ENCODE results near the gene ASB17.
A peak's percentile ranks its signal among the peaks of the same experiment; 100 is the strongest.
"Not testable (repeated sequence)": the region's sequence is repeated elsewhere in the genome, so short reads cannot be mapped to it uniquely, and the experiment has no call there.

The ASB17 gene, protein sequence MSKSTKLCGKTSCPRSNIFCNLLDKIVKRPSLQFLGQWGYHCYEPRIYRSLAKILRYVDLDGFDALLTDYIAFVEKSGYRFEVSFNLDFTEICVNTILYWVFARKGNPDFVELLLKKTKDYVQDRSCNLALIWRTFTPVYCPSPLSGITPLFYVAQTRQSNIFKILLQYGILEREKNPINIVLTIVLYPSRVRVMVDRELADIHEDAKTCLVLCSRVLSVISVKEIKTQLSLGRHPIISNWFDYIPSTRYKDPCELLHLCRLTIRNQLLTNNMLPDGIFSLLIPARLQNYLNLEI

DNA sequence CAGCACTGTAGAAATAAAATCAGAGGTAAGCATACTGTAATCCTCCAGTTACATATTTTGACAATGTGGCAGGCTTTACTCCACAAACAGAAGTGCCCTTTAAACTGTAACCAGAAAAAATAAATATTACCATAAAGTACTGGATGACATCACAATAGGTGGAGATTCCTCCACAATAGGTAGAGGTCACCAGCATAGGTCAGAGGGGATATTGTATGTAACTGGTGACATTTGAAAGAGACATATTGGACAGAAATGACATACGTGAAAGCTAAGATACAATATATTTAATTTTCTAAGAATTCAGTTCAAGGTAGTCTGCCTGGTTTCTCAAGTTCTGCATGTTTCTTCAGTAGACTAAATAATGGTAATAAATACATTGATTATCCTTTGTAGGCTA is at the start of gene ASB17:
Gene ASB17 (minus strand): TSS at position 101 of the 400 bp plus-strand sequence. CDS start 113 bp downstream, outside the sequence.
- DNase-seq (ENCODE audit: low read depth in 2 of 2): no peak

DNA sequence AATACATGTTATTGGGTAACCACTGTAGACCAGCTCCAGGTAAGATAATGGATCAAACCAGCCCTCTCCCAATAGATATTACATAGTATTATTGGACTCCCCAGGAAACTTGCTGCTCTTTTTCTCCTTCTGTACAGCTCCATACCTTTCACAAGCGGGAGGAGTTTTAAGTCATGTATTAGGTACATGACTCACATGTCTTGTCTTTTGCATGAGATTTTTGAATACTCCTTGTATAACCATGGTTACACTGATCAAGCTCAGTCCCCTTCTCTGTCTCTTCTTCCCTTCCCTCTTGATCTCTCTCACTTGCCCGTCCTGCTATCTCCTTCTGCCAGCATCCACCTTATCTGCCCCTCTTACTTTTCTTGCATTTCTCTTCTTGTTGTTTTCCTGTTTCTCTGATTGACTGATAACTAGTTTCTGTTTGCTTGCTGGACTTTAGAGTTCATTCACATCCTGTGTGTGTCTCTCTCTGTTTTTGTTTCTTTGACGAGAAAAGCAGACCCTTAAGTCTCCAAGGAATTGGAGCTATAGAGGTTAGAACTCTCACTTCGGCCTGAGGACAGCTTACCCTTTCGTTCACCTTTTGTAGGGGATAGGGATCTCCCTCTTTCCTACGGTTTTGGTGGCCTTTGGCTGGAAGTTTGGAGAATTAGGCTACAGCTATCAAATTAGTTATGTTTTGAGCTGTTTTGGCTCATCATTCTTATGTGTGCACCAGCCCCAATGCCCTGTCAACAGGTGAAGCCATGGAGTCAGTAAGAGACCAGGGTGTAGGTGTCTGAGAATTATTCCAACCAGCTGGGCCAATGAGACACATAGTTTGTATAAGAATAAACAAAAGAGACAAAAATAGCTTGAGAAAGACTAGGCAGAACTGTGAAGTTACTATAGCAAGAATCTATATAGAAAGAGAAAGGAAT is 49.0 kb upstream of the ASB17 start:
- no peak for DNase-seq (ENCODE audit: low read depth in 2 of 2)

DNA sequence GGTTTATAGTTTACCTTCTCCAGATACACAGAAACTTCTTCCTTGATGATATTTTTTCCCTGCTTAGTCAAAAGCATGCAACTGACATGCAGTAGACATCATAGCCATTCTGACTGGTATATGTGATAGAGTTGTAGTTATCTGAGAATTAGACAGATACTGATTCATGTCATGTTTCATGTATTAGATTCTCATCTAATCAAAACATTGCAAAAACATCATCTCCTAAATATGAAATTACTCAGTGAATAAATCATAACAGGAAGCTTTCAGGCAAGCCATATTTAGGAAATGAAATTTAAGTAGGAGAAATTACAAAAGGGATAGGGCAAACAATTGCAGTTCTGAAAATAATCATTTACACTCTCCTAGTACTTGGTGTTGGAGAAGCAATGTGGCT is 38.4 kb upstream of the ASB17 start:
- no peak for DNase-seq (ENCODE audit: low read depth in 2 of 2)

DNA sequence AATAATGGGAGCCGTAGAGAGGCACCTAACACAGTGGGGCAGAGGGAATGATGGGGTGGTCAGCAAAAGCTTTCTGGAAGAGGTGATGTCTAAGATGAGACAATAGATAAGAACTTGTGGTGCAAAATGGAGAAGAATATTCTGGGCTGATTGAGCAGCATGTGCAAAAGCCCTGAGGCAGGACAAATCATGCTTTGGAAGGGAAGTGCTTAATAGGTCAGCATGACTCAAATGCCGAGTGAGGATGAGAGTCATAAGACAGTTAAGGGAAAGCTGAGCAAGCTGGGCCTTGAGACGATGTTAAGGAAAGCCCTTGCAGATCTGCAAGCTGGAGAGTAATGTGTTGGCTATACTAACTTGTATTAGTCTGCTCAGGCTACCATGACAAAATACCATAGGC is 37.3 kb upstream of the ASB17 start:
- no peak for DNase-seq (ENCODE audit: low read depth in 2 of 2)

DNA sequence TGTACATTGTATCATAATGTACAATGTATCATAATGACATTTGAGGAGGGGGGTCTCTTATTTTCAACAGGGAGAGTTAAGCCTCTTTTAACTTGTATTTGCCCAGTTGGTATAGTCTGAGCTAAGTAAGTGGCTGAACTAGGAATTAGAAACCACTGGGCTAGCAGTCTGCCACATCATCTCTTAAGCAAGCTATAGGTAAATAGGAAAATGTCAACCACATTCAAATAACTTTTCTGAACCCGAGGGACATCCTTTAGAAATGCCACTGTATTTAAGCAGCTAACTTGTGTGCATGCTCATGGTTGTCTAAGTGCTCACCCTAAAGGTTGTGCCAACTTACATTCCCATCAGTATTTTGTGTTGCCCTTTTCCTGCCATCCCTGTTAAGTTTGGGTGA is 35.5 kb upstream of the ASB17 start:
- no peak for DNase-seq (ENCODE audit: low read depth in 2 of 2)

DNA sequence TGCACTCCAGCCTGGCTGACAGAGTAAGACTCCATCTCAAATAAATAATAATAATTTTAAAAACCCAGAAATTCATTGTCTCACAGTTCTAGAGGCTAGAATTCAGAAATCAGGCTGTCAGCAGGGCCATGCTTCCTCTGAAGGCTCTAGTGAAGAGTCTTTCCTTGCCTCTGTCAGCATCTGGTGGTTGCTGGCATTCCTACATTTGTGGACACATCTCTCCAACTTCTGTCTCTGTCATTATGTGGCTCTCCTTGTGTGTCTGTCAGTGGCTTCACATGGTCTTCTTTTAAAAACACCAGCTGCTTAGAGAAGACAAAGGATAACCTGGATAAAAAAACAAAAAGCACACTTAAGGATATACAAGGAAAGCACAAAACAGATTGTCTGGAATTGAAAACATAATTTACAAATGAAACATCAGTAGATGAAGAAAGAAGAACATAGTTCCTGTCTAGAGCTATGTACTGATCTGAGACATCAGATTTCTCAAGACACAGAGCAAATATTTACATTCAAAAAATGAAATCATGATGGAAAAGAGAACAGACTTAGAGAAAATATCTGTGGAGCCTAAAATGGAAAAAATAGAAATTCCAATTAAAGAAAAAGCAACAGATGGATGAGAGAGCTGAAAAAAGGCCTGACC is 32.7 kb upstream of the ASB17 start:
- no peak for DNase-seq (ENCODE audit: low read depth in 2 of 2)

DNA sequence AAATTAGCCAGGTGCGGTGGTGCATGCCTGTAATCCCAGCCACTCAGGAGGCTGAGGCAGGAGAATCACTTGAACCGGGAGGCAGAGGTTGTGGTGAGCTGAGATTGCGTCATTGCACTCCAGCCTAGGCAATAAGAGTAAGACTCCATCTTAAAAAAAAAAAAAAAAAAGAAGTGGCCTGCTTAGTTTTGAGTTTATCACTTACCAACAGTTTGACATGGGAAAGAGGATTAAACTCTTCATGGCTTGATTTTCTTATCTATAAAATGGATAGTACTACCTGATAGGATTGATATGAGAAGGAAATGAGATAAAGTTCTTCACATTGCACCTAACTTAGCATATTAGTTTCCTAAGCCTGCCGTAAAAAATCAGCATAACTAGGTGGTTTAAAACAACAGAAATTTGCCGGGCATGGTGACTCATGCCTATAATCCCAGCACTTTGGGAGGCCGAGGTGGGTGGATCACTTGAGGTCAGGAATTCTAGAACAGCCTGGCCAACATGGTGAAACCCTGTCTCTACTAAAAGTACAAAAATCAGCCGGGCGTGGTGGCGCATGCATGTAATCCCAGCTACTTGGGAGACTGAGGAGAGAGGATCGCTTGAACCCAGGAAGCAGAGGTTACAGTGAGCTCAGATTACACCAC is 32.0 kb upstream of the ASB17 start:
- not testable (repeated sequence) for DNase-seq (ENCODE audit: low read depth in 2 of 2)

DNA sequence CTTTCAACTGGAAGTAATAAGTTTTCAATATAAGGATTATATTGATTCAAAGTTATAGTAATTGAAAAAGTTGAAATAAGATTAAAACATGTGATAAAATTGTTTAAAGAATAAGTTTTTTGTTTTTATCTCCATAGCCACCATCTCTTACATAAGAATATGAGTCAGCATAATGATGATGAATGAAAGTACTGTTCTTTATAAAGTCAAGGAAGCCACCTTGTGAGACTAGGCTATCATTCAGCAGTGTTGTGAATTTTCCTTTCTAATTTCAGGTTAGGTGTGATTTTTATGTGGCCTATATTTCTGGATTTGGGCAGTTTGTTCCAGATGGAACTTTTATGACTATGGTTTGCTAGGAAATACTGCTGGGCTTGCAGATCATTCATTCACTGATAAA is 22.4 kb upstream of the ASB17 start:
- peak in 1 of 2 experiments; percentile 0 for DNase-seq (ENCODE audit: low read depth in 2 of 2)

DNA sequence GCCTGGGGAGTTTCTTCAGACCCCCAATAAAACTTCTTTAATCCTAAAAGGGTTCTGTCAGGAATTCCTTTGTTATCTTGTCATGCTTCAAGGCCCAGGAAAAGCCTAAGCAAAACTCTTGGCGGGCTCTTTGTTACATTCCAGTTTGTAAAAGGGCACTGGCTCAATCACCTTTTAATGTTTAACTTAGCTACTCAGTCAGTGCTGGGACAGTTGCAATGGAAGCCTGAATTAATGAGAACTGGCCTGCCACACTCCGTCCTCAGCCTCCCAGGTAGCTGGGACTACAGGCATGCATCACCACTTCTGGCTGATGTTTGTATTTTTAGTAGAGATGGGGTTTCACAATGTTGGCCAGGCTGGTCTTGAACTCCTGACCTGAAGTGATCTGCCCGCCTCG is 21.3 kb upstream of the ASB17 start:
- no peak for DNase-seq (ENCODE audit: low read depth in 2 of 2)

DNA sequence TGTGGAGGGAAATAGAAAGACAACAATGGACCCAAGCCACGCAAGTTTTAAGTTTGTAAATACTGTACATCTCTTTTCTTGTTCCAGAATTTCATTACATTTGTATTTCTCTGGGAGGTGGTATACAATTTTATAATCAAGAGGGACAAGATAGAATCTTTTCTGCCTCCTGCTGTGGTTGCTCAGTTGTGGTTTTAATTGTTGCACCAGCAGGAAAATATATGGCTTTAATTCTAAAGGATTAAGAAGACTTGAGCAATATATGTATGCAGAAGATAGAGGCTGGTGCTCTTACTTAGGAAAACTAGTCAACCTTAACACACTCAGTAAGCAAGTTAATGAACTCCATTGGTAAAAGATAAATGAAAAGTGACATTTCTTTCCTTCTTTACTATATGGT is 19.8 kb upstream of the ASB17 start:
- no peak for DNase-seq (ENCODE audit: low read depth in 2 of 2)

DNA sequence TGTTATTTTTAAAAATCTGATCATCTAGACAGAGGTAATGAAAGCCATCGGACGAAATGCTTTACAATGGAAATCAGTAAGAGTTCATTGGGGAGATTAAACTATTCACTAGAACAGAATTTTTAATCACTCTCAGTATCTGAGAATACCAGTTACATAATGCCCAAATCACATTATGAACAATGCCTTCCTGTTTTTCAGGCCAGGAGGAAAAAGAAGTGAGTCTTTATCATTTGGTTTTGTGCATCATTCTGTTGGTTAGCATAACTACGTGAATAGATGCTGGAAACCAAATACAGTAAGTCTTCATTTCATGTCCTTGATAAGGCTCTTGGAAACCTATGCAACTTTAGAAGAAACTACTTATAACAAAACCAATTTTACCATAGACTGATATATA is 18.0 kb upstream of the ASB17 start:
- DNase-seq (ENCODE audit: low read depth in 2 of 2): no peak

DNA sequence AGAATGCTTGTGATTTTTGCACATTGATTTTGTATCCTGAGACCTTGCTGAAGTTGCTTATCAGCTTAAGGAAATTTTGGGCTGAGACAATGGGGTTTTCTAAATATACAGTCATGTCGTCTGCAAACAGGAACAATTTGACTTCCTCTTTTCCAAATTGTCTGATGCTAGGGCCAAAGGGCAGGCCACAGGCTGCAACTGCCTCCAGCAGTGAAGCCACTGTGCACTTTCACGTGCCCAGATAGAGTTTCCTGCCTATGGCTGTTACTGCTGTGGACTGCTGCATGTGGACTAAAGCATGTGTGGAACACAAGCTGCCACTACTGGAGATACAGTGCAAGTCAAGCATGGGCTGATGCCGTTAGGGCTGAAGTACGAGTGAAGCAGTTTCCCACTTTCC is 10.8 kb upstream of the ASB17 start:
- not testable (repeated sequence) for DNase-seq (ENCODE audit: low read depth in 2 of 2)

DNA sequence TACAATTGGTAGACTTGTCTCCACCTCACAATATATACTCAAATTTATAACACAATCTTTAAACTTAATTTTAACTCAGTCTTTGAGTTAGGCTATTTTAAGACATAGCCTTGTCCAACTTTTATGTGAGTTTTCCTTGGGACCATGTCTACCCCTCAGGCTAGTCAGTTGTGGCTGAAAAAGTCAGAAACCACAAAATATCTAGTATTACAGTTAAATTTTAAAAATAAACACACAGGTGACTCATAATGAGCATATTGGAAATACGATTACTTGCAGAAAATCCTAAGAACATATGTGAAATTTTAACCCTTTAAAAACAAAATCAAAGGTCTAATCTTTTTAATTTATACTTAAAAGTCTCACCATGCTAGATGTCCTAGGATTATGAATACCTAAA is 4.8 kb upstream of the ASB17 start:
- peak; percentile 28 to 30 for DNase-seq (ENCODE audit: low read depth in 2 of 2)

DNA sequence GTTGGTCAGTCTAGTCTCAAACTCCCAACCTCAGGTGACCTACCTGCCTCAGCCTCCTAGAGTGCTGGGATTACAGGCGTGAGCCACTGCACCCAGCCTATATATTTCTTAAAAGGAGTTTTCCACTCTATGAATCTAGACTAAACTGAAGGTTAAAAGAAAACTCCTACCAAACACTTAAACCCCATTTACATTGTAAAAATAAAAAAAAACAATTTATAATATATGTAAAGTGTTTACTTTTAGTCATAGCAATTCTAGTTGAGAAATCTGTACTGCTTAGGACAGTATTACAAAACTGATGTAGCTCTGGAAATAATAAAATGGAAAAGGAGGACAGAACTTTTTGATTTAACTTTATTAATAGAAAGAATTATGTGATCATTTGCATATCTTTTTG is 9.5 kb downstream of the ASB17 start:
- DNase-seq (ENCODE audit: low read depth in 2 of 2): no peak

DNA sequence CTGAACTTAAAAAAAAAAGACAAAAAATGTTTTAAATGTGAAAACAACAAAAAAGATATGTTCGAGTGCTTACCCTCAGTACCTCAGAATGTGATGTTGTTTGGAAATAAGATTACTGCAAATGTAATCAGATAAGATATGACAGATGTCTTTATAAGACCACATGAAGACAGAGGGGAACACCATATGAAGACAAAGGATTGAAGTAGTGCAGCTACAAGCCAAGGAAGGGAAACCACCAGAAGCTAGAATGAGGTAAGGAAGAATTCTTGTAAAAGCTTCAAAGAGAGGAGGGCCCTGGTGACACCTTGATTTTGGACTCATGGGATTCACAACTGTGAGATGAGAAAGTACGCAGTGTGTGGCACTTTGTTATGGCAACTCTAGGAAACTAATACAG is 15.4 kb downstream of the ASB17 start:
- DNase-seq (ENCODE audit: low read depth in 2 of 2): no peak

DNA sequence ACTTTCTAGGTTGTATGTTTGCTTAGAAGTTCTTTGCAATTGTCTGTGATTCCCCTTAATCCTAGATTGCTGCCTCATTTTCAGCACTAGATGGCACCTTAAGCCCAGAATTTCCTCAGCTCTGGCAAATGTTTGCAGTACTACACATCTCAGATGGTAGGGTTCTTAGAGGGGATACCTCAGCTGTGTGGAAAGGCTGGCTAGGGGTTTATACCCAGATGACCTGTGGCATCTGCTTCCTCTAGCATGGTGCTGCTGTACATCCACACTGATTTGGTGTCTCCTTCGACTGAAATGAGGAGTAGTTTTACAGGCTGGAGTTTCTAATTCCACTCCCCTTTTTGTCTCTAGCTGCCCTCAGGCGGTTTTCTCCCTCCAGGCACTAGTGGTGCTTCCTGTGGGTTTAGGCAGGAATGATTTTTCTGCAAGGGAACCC is 23.5 kb downstream of the ASB17 start:
- DNase-seq (ENCODE audit: low read depth in 2 of 2): peak; percentile 16 to 29

DNA sequence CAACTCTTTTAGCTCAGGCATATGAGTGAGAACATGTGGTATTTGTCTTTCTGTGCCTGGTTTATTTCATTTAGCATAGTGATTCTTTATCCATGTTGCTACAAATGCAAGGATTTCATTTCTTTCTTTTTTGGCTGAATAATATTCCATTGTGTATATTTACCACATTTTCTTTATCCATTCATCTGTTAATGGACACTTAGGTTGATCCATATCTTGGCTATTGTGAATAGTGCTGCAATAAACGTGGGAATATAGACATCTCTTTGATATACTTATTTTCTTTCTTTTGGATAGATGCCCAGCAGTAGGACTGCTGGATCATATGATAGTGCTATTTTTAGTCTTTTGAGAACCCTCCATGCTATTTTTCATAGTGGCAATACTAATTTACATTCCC is 30.8 kb downstream of the ASB17 start:
- no peak for DNase-seq (ENCODE audit: low read depth in 2 of 2)

DNA sequence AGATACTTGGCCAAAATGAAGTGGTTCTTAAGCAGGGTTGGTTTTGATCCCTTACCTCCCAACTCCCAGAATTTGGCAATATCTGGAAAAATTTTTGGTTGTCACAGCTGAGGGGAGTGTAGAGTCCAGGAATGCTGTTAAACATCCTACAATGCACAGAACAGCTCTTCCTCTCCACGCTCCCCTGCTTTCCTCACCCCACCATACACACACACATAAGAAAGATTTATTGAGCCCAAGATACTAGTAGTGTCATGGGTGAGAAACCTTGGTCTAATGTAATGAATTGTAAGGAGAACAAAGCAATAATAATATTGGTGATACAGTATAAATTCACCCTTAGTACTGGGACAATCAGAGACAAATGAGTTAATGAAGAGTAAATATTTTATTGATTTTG is 47.8 kb downstream of the ASB17 start:
- DNase-seq (ENCODE audit: low read depth in 2 of 2): no peak

DNA sequence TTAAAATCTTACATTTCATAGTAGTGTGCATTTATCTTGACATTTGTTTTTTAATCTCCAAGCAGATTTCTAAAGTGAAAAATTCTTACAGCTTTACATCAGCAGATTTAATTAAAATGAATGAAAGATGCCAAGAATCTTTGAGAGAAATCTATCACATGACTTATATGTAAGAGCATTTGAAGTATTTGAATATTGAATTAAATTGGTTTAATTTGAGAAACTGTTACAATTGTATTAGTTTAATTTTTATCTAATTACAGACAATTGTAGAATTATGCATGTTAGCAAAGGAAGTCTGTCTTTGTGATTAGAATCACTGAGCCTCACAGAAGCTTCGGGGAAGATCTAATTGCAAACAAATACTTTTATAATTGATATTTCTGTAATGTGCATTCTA is 52.2 kb downstream of the ASB17 start:
- DNase-seq (ENCODE audit: low read depth in 2 of 2): no peak

DNA sequence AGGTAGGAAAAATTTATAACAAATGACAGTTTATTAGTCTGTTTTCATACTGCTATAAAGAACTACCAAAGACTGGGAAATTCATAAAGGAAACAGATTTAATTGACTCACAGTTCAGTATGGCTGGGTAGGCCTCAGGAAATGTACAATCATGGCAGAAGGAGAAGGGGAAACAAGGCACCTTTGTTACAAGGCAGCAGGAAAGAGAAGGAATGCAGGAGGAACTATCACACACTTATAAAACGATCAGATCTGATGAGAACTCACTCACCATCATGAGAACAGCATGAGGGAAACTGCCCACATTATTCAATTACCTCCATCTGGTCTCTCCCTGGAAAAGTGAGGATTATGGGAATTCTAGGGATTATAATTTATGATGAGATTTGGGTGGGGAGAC is 61.3 kb downstream of the ASB17 start:
- DNase-seq (ENCODE audit: low read depth in 2 of 2): no peak

All from fibroblast of skin of left quadriceps (primary cell).